ENCODE measurements around the gene EMILIN2.
"Not testable (repeated sequence)": the region's sequence is repeated elsewhere in the genome, so short reads cannot be mapped to it uniquely, and the experiment has no call there.

The EMILIN2 gene

DNA sequence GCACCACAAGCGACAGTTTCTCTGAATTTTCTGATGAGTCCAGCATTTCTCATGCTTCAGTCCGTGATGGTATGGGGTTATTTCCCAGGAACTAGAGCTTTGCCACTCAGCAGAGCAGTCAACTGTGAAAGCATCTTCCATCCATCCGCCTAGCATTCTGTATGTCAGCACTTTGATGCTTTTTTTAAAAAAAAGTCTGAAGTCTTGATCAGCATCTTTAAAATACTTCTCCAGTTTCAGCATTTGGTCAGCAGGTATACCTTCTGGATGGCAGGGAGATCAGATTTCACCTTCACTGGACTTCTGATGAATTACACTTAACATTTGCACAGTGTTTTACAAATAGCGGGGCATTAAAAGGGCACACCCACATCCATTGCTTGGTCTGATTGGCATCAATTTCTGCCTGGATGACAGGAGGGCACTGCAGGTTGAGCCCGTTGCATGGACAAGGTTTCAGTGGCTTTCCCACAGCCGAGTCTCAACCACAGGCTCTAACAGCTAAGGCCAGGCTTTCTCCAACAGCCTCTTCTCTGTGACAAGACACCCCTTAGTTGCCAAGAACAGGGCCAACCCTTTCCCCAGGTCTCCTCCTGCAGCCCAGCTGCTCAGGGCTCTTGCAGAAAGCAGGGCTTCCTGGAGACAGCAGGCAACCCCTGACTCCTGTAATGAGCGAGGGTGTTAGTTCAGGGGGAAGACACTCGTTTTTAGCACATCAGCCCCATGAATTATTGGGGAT is 54.0 kb downstream of the EMILIN2 start:
- no peak for DNase-seq (ENCODE audit: low read depth in 2 of 2)

DNA sequence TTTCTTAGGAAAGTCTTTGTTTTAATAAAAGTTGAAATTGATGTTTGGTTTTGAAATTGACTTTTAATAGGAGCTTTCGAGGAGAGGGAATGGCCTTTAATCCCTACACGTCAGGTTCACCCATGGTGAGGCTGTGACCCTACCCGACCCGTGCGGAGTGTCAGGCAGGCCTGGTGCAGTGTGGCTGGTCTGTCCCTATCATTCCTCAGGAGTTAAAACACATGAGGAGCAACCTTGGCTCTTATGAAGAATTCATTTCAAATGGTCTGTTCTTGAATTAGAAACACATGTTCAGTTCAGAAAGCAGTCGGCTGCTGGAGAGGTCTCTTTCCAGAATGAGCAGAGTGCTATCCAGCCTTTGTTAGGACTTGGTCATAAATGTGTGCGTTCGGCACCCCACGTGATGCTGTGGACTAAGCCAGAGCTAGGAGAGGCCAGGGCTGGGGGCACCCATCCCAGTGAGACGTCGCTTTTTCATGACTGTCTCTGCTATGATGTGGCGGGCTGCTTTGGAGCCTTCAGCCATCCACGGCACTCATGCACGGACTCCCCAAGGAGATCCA is 54.7 kb downstream of the EMILIN2 start:
- DNase-seq (ENCODE audit: low read depth in 2 of 2): no peak

DNA sequence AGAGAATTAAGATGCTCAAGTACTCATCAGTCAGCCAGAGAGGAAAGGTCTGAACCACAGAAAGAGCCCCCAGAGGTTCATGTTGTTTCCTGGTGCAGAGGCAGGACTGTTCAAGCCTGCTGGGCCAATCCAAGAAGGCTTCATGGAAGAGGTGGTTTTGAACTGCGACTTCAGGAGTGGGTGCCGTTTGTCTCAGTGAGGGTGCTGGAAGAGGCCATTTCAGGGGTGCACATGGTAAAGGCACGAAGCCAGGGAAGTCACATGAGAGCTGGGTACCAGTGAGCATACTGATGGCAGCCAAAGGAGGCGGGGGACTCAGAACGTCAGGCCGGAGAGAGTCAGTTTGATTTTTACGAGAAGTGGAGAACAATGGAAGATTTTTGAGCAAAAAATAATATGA is 55.5 kb downstream of the EMILIN2 start:
- DNase-seq (ENCODE audit: low read depth in 2 of 2): no peak

DNA sequence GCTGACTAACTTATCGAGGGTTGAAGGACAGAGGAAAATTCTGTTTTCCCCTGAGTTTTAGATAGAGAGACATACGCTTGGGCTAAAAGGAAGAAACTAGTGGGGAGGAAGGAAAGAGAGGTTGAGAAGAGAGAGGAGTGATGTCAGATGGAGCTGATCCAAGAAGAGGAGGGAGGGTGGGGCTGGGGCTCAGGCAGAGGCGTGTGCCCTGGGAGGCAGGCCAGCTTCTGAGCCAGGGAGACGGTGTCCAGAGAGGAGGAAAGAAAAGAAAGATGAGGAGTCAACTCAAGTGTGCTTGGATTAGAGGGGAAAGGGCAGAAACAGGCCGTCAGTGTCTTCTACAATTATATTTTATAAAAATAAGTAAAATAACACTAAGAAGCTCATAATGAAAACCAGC is 56.2 kb downstream of the EMILIN2 start:
- no peak for DNase-seq (ENCODE audit: low read depth in 2 of 2)

DNA sequence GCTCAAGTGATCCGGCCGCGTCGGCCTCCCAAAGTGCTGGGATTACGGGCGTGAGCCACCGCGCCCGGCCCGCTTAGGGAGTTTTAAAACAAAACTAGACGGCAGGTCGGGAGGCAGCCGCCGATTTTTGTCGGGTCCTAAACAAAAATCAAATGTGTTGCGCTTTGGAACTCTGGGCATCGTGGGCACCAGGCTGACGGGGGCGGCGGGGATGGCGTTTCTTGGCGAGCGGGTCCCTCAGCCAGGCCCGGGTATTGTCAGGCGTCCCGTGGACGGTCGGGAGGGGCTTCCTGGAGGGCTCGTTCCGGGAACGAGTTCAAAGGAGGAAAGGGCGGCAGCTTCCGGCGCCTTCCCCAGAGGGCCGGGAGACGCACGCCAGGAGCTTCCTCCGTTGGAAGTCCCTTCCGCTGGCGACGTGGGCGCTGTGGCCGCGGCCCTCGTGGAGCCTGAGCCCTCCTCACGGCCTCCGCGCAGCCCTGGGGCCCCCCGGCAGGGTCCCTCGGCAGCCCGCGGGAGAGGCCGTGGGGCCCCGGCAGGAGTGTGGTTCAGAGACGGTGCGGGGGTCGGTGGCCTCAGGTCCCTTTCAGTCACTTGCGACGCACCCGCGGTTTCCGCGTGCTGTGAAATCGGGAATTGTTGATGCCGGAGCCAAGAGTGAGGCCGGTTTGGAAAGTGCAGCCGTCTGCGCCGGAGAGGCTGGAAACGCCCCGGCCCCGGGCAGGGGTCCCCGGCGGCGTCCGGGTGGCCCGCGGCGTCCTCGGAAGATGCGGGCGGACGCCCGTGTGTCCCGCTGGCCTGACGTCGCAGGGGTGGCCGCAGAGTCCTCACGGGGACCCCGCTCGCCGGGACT is 59.3 kb downstream of the EMILIN2 start:
- peak; percentile 45 to 50 for DNase-seq (ENCODE audit: low read depth in 2 of 2)

DNA sequence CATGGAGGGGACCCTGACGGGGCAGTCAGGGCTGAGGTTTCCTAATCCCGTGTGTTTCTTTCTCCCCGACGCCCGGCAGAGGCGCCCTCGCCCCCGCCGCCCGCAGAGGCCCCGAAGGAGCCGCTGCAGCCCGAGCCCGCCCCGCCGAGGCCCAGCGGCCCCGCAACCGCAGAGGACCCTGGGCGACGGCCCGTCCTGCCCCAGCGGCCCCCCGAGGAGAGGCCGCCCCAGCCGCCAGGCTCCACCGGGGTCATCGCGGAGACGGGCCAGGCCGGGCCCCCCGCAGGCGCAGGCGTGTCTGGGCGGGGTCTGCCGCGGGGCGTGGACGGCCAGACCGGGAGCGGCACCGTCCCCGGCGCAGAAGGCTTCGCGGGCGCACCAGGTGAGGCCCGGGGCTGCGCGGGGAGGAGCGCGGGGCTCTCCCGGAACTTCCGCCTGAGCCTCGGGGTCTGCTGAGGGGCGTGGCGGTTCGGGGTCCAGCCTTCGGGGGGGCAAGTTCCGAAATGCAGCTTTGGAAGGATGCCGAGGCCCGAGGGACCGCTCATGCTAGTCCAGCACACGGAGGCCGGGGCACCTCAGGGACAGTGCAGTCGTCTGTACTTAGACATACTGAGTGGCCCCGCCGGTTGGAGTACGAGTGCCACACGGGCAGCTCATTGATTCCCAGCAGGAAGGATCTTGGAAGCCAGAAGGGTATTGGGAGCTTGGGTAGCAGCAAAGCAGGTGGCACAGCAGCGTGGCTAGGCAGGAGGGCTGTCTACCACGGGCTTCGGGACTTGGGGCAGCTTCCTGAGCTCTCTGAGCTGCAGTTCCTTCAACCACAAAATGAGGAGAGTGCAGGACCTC is 60.1 kb downstream of the EMILIN2 start:
- DNase-seq (ENCODE audit: low read depth in 2 of 2): peak; percentile 34 to 40

DNA sequence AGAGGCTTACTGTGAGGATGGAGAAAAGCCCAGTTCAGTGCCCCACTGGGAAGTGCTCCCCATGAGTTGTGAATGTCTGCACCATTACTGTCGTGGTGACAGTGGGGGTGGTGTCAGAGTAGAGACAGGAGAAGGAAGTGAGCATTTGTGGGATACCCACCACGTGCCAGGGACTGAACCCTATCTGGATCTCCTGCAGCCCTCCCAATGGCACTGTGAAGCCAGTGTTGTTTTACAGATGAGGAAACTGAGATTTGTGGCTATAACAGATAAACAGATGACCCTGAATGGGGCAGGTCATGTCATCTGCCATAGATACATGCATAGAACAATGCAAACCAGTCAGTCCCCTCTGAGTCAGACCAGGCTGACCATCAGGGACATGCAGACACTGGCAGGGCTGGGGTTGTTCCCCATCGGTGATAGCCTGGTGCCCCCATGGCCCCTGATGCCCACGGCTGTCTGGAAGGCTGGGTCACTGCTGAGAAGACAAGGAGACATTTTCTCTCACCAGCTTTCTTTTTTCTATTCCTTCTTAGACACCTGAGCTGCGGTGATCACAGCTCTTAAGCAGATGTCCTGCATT is 60.8 kb downstream of the EMILIN2 start:
- no peak for DNase-seq (ENCODE audit: low read depth in 2 of 2)

DNA sequence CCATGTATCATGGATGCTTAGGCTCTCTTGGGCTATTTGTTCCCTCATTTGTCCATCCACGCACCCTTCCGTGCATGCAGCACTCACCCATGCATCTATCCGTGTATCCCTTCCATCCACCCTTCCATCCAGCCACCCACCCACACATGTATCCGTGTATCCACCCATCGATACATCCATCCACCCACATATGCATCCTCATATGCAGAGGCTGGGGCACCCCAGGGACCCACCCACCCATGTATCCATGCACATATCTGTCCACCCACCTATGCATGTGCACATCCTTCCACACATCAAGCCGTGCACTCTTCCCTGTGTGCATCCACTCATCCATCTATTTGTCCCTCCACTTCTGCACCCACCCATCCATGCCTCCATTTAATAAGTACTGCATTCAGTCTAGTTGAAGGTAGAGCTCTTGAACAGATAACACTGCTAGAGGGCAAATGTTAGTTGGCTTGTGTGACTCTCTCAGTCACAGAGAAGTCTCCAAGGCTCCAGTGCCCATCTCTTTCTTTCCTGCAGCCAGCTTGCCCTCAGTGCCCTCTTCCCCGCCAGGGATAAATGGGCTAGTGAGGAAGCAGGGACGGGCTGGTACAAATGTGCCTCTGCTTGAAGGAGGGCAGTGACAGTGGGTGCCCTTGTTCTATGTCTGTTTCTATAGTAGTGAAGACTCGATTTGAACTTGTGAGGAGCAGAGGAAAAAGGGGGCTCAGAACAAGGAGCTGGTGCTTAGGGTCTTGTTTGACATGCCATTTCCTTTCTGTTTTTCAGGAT is 61.5 kb downstream of the EMILIN2 start:
- DNase-seq (ENCODE audit: low read depth in 2 of 2): no peak

DNA sequence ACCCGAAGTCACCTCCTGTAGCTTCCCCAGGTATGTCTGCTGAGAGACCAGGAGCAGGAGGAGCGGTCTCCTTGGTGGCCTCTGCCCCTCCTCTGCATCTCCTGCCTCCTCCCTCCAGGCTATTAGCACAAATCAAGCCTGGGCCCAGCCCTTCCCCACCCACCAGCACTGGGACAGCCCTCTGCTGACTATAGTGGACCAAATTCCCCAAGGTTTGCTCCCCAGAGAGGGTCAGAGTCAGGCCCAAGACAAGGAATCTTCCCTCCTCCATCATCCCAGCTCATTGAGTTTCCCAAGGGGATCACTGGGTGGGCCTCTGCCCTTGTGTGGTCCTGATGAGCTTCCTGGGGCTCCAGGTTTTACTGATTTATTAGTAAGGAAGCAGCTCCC is 62.1 kb downstream of the EMILIN2 start:
- DNase-seq (ENCODE audit: low read depth in 2 of 2): no peak

DNA sequence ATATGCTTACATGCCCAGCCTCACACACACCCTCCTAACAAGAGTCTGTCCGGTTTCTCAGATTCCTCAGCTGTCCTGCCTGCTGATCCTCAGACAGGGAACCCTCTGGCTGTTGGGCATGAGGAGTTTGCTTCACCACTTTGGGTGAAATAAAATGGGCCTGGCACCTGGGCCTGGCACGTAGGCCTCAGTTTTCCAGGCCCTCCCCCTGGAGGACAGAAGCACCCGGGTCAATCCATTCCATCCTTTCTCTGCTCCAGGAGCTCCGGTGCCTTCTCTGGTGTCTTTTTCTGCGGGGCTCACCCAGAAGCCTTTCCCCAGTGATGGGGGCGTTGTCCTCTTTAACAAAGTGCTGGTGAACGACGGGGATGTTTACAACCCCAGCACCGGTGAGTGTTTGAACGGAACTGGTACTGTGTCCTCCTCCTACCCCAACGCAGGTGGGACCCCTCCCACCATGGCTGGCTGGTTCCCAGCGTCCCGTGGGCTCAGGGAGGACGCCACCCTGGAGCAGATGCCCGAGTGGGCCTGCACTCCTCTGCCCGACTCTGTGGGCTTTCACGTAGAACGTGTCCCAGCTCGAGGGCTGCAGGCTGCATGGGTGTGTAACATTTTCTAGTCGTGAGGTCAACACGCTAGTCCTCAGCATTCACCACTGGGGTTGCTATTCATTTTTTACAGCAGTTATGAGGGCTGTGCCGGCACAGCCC is 62.8 kb downstream of the EMILIN2 start:
- DNase-seq (ENCODE audit: low read depth in 2 of 2): no peak

DNA sequence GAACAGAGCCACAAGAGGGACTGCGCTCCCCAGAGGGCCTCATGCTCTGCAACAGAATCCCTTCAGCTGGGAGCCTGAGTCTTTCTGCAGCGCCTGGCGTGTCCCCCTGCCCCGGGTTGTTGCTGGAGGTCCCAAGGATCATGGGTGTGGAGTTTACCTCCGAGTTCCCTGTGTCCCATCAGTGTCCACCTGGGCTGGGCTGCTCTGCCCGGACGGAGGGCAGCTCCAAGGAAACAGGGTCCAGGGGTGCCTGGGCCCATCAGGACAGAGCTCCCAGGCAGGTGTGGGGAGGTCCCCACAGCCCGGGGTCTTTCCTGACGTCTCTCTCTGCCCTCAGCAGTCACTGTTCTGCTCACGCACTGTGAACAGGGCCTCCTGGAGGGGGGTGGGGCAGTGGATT is 63.5 kb downstream of the EMILIN2 start:
- DNase-seq (ENCODE audit: low read depth in 2 of 2): no peak

DNA sequence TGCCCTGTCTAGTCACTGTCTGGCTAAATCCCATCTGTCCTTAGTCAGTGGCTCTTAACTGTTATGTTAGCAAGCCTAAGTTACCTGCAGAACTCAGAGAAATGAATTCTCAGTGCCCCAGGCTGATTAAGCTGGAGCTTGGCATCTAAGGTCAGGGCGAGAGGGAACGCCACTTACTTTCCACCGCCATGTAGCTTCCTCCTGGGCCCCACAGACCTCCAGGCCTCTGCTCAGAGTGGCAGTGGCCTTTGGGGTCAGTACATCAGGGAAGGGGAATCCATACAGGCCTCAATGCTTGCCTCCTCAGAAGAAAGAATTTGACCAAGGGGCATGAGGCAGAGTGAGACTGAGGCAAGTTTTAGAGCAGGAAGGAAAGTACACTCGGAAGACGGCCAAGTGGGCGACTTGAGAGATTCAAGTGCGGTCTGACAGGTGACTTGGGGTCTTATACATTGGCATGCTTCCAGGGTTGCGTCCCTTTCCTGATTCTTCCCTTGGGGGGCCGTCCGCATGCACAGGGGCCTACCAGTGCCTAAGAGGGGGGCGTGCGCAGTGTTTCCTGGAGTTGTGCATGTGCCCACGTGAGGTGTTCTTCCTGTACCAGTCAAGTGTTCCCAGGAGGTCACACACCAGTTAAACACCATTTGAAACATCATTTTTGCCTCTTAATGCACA is 64.1 kb downstream of the EMILIN2 start:
- DNase-seq (ENCODE audit: low read depth in 2 of 2): no peak

DNA sequence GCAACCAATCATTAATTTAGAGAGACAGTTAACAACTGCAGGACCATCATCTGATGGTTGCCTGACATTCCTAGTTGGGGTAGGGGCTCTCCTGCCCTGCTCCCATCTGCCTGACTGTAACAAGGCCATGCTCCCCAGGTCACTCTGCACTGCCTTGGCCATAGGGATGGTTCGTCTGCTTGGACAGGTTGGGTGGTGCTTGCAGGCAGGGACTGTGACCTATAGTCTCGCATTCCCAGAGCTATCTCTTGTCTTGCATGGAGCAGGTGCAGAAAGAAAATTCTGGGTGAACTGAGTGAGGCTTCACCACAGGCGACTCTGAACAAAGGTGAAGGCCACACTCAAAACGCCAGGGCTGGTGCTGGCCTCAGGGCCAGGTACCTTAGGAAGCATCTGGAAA is 64.7 kb downstream of the EMILIN2 start:
- no peak for DNase-seq (ENCODE audit: low read depth in 2 of 2)

DNA sequence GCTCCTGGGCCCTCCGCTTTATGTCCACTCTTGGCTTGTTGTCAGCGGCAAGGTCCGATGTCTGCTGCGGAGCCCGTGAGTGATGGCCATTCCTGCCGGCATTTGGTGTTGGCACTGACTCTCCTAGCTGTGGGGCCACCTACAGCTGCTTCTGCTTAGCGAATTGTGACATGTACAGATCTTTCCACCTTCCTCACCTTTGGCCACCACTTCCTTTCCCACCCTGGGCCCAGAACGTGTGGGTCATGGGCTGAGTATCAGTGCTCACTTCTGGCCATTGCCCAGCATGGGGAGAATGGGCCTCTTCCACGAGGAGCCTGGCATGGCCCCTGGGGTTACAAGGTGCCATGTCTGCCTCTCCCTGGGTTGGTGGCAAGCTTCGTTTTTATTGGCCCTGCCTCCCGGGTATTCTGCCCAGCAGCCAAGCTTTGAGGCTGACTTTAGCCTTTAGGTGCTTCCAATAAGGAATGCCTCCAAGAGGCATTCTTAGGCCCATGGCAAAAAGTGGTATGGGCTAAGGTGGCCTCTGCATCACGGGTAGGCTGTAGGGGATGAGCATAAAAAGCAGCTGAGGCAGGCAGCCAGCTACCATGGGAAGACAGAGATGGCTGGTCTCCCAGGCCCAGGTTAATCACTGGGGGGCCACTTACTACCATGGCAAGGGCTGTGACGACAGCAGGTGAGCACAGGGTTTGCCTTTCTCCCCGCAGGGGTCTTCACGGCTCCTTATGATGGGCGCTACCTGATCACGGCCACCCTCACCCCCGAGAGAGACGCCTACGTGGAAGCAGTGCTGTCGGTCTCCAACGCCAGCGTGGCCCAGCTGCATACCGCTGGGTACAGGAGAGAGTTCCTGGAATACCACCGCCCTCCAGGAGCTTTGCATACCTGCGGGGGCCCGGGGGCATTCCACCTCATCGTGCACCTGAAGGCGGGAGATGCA is 65.8 kb downstream of the EMILIN2 start:
- DNase-seq (ENCODE audit: low read depth in 2 of 2): no peak

DNA sequence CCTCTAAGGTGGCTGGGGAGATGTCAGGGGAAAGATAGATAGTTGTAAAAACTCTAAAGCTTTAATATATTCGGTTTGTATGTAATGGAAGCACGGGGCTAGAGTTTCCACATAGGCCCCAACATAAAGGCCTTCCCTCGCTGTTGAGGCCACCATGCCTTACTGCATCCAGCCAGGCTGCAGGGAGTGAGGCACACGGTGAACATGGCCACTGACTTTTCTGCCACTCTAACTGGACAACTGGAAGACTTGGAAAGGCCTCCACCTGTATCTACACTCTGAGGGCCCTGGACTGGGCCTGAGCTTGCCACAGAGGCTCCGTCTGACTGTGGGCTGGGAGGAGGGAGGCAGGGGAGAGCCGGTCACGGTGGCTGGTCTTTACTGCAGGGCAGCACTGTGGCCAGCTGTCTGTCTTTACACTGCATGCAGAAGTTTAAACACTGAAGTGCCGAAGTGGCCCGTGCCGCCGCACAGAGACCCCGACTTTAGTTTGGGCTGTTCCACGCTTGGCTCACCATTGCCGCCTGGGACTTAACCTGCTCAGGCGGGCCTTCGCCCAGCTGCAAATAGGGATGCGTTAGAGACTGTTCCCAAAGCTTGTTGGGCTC is 66.7 kb downstream of the EMILIN2 start:
- no peak for DNase-seq (ENCODE audit: low read depth in 2 of 2)

DNA sequence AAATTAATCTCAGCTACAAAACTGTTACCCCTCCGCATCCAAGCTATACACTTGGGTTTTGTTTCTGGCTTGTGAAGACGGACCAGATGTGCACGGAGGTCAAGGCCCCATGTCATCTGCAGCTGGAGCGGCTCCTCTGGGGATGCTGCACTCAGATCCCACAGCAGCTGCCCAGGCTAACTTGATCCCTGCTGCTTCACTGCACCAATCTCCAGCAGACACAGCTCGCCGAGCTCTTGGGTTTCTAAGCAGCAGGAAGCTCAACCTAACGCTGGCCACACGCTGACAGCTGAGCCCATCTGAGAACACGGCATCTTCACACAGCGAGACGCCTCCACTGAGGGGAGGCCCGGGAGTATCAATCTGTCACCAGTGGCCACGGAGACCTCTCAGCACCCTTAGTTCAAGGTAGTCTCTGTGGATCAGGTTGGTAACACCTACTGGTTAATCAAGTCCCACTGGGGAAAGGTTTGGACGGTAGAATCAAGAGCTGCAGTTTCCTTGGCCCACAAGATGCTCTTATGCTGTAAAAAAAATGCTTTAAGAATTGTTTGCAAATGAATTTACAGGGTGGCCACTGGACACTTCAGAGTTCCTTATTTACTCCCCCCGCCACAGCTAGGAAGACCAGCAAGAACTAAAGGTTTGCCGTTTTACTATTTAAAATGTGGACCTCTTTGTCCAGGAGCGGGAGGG is 67.5 kb downstream of the EMILIN2 start:
- no peak for DNase-seq (ENCODE audit: low read depth in 2 of 2)

DNA sequence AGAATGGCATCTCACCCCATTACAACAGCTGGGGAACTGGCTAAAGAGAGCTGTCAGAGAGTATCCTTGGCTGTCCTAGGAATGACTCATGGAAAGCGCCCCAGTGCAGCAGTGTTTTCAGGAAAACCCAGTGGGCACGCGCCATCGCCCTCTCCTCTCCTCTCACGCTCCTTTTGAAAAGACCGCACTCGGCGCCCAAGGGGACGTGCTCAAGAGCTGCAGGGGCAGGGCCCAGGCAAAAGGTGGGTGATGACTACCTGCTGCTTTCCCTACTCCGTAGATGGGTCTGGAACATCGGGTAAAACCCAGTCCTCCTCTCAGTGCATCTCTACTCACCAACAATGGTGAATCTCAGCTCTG is 68.1 kb downstream of the EMILIN2 start:
- no peak for DNase-seq (ENCODE audit: low read depth in 2 of 2)

DNA sequence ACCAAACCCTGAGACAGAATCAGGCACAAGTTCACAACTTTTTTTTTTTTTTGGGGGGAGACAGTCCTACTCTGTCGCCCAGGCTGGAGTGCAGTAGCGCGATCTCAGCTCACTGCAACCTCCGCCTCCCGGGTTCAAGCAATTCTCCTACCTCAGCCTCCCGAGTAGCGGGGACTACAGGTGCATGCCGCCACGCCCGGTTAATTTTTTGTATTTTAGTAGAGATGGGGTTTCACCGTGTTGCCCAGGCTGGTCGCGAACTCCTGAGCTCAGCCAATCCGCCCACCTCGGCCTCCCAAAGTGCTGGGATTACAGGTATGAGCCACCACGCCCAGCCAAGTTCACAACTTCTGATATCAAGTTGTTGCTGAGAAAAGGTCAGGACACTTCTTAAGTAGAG is 68.7 kb downstream of the EMILIN2 start:
- DNase-seq (ENCODE audit: low read depth in 2 of 2): not testable (repeated sequence)

All from stimulated activated CD8-positive, alpha-beta memory T cell treated with anti-CD3 and anti-CD28 coated beads, Interleukin-15, amount 100 ng/mL, for 48 hours (primary cell).